ENCODE measurements around the gene ANKRD34C. TPM values are rescaled to one million over a fixed set of nuclear protein-coding genes. Genes with fewer than 3 reads are reported as not detected.

Gene ANKRD34C
- total RNA-seq: not detected

GRCh38 chr15:79282371-79283251 is at the start of gene ANKRD34C:
ANKRD34C (plus strand) TSS chr15:79282722; CDS start chr15:79293285, 10,563 bp downstream.
- intact Hi-C loops (cut with DNase I): no loop called here
- H3K4me3 ChIP-seq: no peak within 1 kb of the TSS
- no peak for TF ChIP-seq CTCF (IDR thresholded peaks at IDR 0.05)

GRCh38 chr15:79233236-79233635 is 49.3 kb upstream of the ANKRD34C start:
- no peak for DNase-seq (ENCODE audit: low spot score in 2 of 2)
- Histone ChIP-seq H3K4me1 (no peaks in the 10 kb centered on the region), H3K27me3 (no peaks in the 10 kb centered on the region), H3K4me3 (no peak overlapping the region), H3K27ac (no peak overlapping the region), H3K36me3 (no peaks in the 10 kb centered on the region), H3K9me3 (peaks cover 0 to 9% of the 10 kb centered on the region in 2 donors)
- no peak for TF ChIP-seq CTCF (IDR thresholded peaks at IDR 0.05)
- intact Hi-C loops (cut with DNase I): no loop called here

More at GRCh38 chr15:79282371-79283251, at the start of gene ANKRD34C:
- H3K27ac ChIP-seq: no peak within 1 kb of the TSS
- DNase-seq (ENCODE audit: low spot score in 2 of 2): no peak
- H3K9me3 ChIP-seq: no peaks in the 10 kb centered on the region
- no peaks in the 10 kb centered on the region for H3K27me3 ChIP-seq
- H3K4me1 ChIP-seq: no peaks in the 10 kb centered on the region
- H3K36me3 ChIP-seq: no peaks in the 10 kb centered on the region

GRCh38 chr15:79240036-79240435 is 42.5 kb upstream of the ANKRD34C start:
- no peak for DNase-seq (ENCODE audit: low spot score in 2 of 2)
- no peak for TF ChIP-seq CTCF (IDR thresholded peaks at IDR 0.05)

GRCh38 chr15:79243723-79244122 is 38.8 kb upstream of the ANKRD34C start:
- no peak for DNase-seq (ENCODE audit: low spot score in 2 of 2)
- intact Hi-C loops (cut with DNase I): no loop called here
- no peaks in the 10 kb centered on the region for H3K9me3 ChIP-seq
- no peaks in the 10 kb centered on the region for H3K27me3 ChIP-seq
- H3K4me3 ChIP-seq: no peak overlapping the region
- no peak overlapping the region for H3K27ac ChIP-seq
- H3K4me1 ChIP-seq: no peaks in the 10 kb centered on the region
- no peaks in the 10 kb centered on the region for H3K36me3 ChIP-seq
- no peak for TF ChIP-seq CTCF (IDR thresholded peaks at IDR 0.05)

More at GRCh38 chr15:79240036-79240435, 42.5 kb upstream of the ANKRD34C start:
- Histone ChIP-seq H3K27me3 (no peaks in the 10 kb centered on the region), H3K36me3 (no peaks in the 10 kb centered on the region), H3K27ac (no peak overlapping the region), H3K4me3 (no peak overlapping the region), H3K4me1 (no peaks in the 10 kb centered on the region), H3K9me3 (no peaks in the 10 kb centered on the region)
- intact Hi-C loops (cut with DNase I): no loop called here

GRCh38 chr15:79244876-79245275 is 37.6 kb upstream of the ANKRD34C start:
- no peaks in the 10 kb centered on the region for H3K4me1 ChIP-seq
- no peaks in the 10 kb centered on the region for H3K36me3 ChIP-seq
- H3K9me3 ChIP-seq: no peaks in the 10 kb centered on the region
- TF ChIP-seq CTCF (IDR thresholded peaks at IDR 0.05): no peak
- H3K27ac ChIP-seq: no peak overlapping the region
- intact Hi-C loops (cut with DNase I): no loop called here
- no peaks in the 10 kb centered on the region for H3K27me3 ChIP-seq
- no peak for DNase-seq (ENCODE audit: low spot score in 2 of 2)
- no peak overlapping the region for H3K4me3 ChIP-seq
